Karpas-422 (cell line): ENCODE results near the gene SIGLEC7. TPM values are rescaled to one million over a fixed set of nuclear protein-coding genes. Genes with fewer than 3 reads are reported as not detected.

ENCODE experiments used
- DNase-seq: peaks from one replicate; pipeline ENCODE4 v3.0.0-alpha.2; 2015
- H2AFZ ChIP-seq: fragments of 200-600 bp; sonication (generic); 2 replicates; pipeline ENCODE4 v1.6.1; 2014; ENCODE audit warnings: antibody characterized with exemption, low read length, mixed read lengths
- H3K27ac ChIP-seq: fragments of 200-600 bp; sonication (generic); 2 replicates; pipeline ENCODE4 v1.5.1; 2014; ENCODE audit warnings: mild to moderate bottlenecking, low read length, moderate library complexity
- H3K27me3 ChIP-seq: fragments of 200-600 bp; sonication (generic); 2 replicates; pipeline ENCODE4 v1.6.1; 2014; ENCODE audit warnings: low read length, mixed read lengths
- H3K36me3 ChIP-seq: fragments of 200-600 bp; sonication (generic); 2 replicates; pipeline ENCODE4 v1.6.1; 2014; ENCODE audit warnings: low read length, mixed read lengths; ENCODE audit not compliant: insufficient read depth
- H3K4me1 ChIP-seq: fragments of 200-600 bp; sonication (generic); 2 replicates; pipeline ENCODE4 v1.6.1; 2014; ENCODE audit warnings: mild to moderate bottlenecking, low read length, mixed read lengths
- H3K4me2 ChIP-seq: fragments of 200-600 bp; sonication (generic); 2 replicates; pipeline ENCODE4 v1.6.1; 2014; ENCODE audit warnings: low read length, low read depth, mild to moderate bottlenecking; ENCODE audit not compliant: poor library complexity, severe bottlenecking
- H3K4me3 ChIP-seq: fragments of 200-600 bp; sonication (generic); 2 replicates; pipeline ENCODE4 v1.5.1; 2014; ENCODE audit warnings: mild to moderate bottlenecking, antibody characterized with exemption, low read length, mixed read lengths
- H3K79me2 ChIP-seq: fragments of 200-600 bp; sonication (generic); 2 replicates; pipeline ENCODE4 v1.6.1; 2014; ENCODE audit warnings: mild to moderate bottlenecking, low read length, mixed read lengths
- H3K9ac ChIP-seq: fragments of 200-600 bp; sonication (generic); 2 replicates; pipeline ENCODE4 v1.6.0; 2014; ENCODE audit warnings: low read length
- H3K9me2 ChIP-seq: fragments of 200-600 bp; sonication (generic), shearing (Covaris generic); replicated peaks from 2 replicates; pipeline ENCODE4 v1.6.0; 2014; ENCODE audit warnings: mild to moderate bottlenecking, low read length, moderate library complexity; ENCODE audit not compliant: insufficient read depth
- H3K9me3 ChIP-seq: fragments of 300-700, 200-600 bp; sonication (generic); 2 replicates; pipeline ENCODE4 v1.6.1; 2014; ENCODE audit warnings: low read length, mixed read lengths
- H4K20me1 ChIP-seq: fragments of 200-600 bp; sonication (generic); 2 replicates; pipeline ENCODE4 v1.6.1; 2014; ENCODE audit warnings: mild to moderate bottlenecking, antibody characterized with exemption, low read length, low read depth; ENCODE audit not compliant: insufficient read depth
- total RNA-seq: library from RNA; depleted of rRNA; stranded (reverse); fragments of >200 nt; shearing (Covaris generic); gene quantifications from 2 replicates; pipeline ENCODE4 v1.2.3, GENCODE V29; 2014; ENCODE audit warnings: low replicate concordance

The SIGLEC7 gene
- total RNA-seq, 1 experiment from 2014 or later: not detected

- Histone ChIP-seq H3K36me3 (no peaks in the 10 kb centered on the region), H3K4me3 (no peak overlapping the region), H2AFZ (no peak overlapping the region), H3K4me2 (no peak overlapping the region), H3K4me1 (peaks cover 11% of the 10 kb centered on the region), H3K9me3 (no peaks in the 10 kb centered on the region), H3K79me2 (no peaks in the 10 kb centered on the region), H3K9me2 (no peaks in the 10 kb centered on the region), H4K20me1 (no peaks in the 10 kb centered on the region; the same call in 1 of the 2 replicates), H3K27ac (no peak overlapping the region), H3K27me3 (no peaks in the 10 kb centered on the region), H3K9ac (no peak overlapping the region)
- DNase-seq: no peak
Measured at GRCh38 chr19:51120160-51120559, 21.9 kb upstream of the SIGLEC7 start.

- no peak overlapping the region for H2AFZ ChIP-seq
- no peak overlapping the region for H3K27ac ChIP-seq
- no peak overlapping the region for H3K9ac ChIP-seq
- no peaks in the 10 kb centered on the region; the same call in 1 of the 2 replicates for H4K20me1 ChIP-seq
- no peak overlapping the region for H3K4me2 ChIP-seq
- no peaks in the 10 kb centered on the region for H3K9me2 ChIP-seq
- H3K36me3 ChIP-seq: no peaks in the 10 kb centered on the region
- H3K4me3 ChIP-seq: no peak overlapping the region
- H3K4me1 ChIP-seq: peaks cover 11% of the 10 kb centered on the region
- no peaks in the 10 kb centered on the region for H3K9me3 ChIP-seq
- H3K27me3 ChIP-seq: no peaks in the 10 kb centered on the region
- DNase-seq: no peak
- no peaks in the 10 kb centered on the region for H3K79me2 ChIP-seq
Measured at GRCh38 chr19:51121257-51121656, 20.8 kb upstream of the SIGLEC7 start.

DNA sequence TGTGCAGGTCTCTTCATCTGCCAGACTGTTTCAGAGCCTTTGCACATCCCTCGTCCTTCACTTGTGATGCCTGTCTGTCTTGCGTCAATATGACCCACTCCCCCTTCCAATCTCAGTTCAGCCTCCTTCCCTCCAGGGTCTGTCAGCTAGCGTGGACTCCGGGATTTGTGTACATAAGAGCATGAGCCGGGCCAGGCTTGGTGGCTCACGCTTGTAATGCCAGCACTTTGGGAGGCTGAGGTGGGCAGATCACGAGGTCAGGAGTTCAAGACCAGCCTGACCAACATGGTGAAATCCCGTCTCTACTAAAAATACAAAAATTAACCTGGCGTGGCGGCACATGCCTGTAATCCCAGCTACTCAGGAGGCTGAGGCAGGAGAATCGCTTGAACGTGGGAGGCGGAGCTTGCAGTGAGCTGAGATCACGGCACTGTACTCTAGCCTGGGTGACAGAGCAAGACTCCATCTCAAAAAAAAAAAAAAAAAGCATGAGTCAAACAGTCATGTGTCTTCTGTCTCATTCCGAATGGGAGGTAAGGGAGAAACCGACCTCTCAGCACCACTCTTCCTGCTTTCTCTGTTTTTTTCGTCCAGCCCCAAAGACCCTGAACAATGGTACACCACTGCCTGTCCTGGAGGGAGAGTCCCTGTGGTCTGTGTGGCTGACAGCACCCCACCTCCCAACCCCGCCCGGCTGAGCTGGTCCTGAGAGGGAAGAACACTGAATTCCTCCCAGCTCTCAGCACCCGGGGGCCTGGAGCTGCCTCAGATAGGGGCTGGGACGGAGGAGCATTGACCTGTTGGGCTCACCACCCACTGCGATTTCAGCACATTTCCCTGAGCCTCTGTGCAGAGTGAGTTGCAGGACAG is 19.8 kb upstream of the SIGLEC7 start:
- Histone ChIP-seq H3K4me1 (peaks cover 11% of the 10 kb centered on the region), H3K4me2 (no peak overlapping the region), H2AFZ (no peak overlapping the region), H3K9ac (no peak overlapping the region), H3K79me2 (no peaks in the 10 kb centered on the region), H3K27ac (no peak overlapping the region), H3K27me3 (no peaks in the 10 kb centered on the region), H3K9me2 (no peaks in the 10 kb centered on the region), H3K9me3 (no peaks in the 10 kb centered on the region), H4K20me1 (no peaks in the 10 kb centered on the region; the same call in 1 of the 2 replicates), H3K36me3 (no peaks in the 10 kb centered on the region), H3K4me3 (no peak overlapping the region)
- no peak for DNase-seq

GRCh38 chr19:51123381-51123800 is 18.7 kb upstream of the SIGLEC7 start:
- Histone ChIP-seq H3K4me1 (peaks cover 11% of the 10 kb centered on the region), H3K4me2 (no peak overlapping the region), H3K27ac (no peak overlapping the region), H3K9me2 (no peaks in the 10 kb centered on the region), H3K79me2 (no peaks in the 10 kb centered on the region), H3K9me3 (no peaks in the 10 kb centered on the region), H3K4me3 (no peak overlapping the region), H3K36me3 (no peaks in the 10 kb centered on the region), H3K27me3 (no peaks in the 10 kb centered on the region), H2AFZ (peak overlapping the region; percentile 31), H4K20me1 (no peaks in the 10 kb centered on the region; the same call in 1 of the 2 replicates), H3K9ac (peak overlapping the region; percentile 32; the same call in 1 of the 2 replicates)
- peak; percentile 60 for DNase-seq

- no peaks in the 10 kb centered on the region; the same call in 1 of the 2 replicates for H4K20me1 ChIP-seq
- no peaks in the 10 kb centered on the region for H3K9me2 ChIP-seq
- no peak overlapping the region for H3K27ac ChIP-seq
- peak overlapping the region; percentile 32; the same call in 1 of the 2 replicates for H3K9ac ChIP-seq
- DNase-seq: no peak
- no peak overlapping the region for H3K4me2 ChIP-seq
- no peak overlapping the region for H3K4me3 ChIP-seq
- no peaks in the 10 kb centered on the region for H3K79me2 ChIP-seq
- H3K36me3 ChIP-seq: no peaks in the 10 kb centered on the region
- H3K4me1 ChIP-seq: peaks cover 11% of the 10 kb centered on the region
- no peaks in the 10 kb centered on the region for H3K27me3 ChIP-seq
- H3K9me3 ChIP-seq: no peaks in the 10 kb centered on the region
- H2AFZ ChIP-seq: peak overlapping the region; percentile 31; the same call in 1 of the 2 replicates
Measured at GRCh38 chr19:51123802-51124201, 18.3 kb upstream of the SIGLEC7 start.

DNA sequence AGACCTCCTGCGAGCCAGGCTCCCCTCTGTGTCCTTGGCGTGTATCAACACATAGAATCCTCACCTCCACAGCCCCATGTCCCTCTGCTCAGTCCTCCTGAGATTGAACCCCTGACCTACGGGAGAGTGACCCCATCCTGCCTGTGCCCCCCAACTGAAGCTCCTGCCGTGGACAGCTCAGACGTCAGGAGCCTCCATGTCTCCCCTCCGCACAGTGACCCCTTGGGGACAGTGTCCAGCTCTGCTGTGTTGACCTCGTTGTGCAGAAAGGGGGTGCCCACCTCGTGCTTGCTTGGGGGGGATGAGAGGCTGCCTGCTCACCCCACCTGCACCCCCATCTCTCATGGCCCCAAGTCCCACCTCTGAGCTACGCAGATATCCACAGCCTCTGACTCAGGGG is 17.9 kb upstream of the SIGLEC7 start:
- H3K4me1 ChIP-seq: peaks cover 11% of the 10 kb centered on the region
- no peaks in the 10 kb centered on the region for H3K27me3 ChIP-seq
- H3K9ac ChIP-seq: no peak overlapping the region; the same call in 1 of the 2 replicates
- no peaks in the 10 kb centered on the region for H3K9me2 ChIP-seq
- H3K79me2 ChIP-seq: no peaks in the 10 kb centered on the region
- H3K4me3 ChIP-seq: no peak overlapping the region
- H2AFZ ChIP-seq: no peak overlapping the region
- no peak overlapping the region for H3K4me2 ChIP-seq
- DNase-seq: no peak
- H3K9me3 ChIP-seq: no peaks in the 10 kb centered on the region
- H4K20me1 ChIP-seq: no peaks in the 10 kb centered on the region; the same call in 1 of the 2 replicates
- no peak overlapping the region for H3K27ac ChIP-seq
- H3K36me3 ChIP-seq: no peaks in the 10 kb centered on the region

DNA sequence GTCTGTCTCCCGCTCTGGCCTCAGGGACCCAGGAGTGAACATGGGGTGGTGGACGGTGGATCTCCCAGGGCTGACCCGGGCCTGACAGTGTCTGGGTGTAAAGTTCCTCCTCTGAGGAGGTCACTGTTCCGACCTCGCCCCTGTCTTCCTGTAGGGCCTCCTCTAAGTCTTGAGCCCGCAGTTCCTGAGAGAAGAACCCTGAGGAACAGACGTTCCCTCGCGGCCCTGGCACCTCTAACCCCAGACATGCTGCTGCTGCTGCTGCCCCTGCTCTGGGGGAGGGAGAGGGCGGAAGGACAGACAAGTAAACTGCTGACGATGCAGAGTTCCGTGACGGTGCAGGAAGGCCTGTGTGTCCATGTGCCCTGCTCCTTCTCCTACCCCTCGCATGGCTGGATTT is 17.4 kb upstream of the SIGLEC7 start, which contains the start of gene SIGLEC9:
Gene SIGLEC9 (plus strand): TSS at position 178 of the 400 bp plus-strand sequence. CDS start 69 bp downstream, at position 247.
- H3K36me3 ChIP-seq: no peaks in the 10 kb centered on the region
- no peaks in the 10 kb centered on the region; the same call in 1 of the 2 replicates for H4K20me1 ChIP-seq
- H3K4me1 ChIP-seq: peaks cover 11% of the 10 kb centered on the region
- H3K79me2 ChIP-seq: no peaks in the 10 kb centered on the region
- no peak within 1 kb of the TSS for H3K27ac ChIP-seq
- no peak for DNase-seq
- peak within 1 kb of the TSS; percentile 32; the same call in 1 of the 2 replicates for H3K9ac ChIP-seq
- no peaks in the 10 kb centered on the region for H3K27me3 ChIP-seq
- H3K4me2 ChIP-seq: no peak within 1 kb of the TSS
- H2AFZ ChIP-seq: peak within 1 kb of the TSS; percentile 31; the same call in 1 of the 2 replicates
- H3K9me2 ChIP-seq: no peaks in the 10 kb centered on the region
- no peak within 1 kb of the TSS for H3K4me3 ChIP-seq
- no peaks in the 10 kb centered on the region for H3K9me3 ChIP-seq

DNA sequence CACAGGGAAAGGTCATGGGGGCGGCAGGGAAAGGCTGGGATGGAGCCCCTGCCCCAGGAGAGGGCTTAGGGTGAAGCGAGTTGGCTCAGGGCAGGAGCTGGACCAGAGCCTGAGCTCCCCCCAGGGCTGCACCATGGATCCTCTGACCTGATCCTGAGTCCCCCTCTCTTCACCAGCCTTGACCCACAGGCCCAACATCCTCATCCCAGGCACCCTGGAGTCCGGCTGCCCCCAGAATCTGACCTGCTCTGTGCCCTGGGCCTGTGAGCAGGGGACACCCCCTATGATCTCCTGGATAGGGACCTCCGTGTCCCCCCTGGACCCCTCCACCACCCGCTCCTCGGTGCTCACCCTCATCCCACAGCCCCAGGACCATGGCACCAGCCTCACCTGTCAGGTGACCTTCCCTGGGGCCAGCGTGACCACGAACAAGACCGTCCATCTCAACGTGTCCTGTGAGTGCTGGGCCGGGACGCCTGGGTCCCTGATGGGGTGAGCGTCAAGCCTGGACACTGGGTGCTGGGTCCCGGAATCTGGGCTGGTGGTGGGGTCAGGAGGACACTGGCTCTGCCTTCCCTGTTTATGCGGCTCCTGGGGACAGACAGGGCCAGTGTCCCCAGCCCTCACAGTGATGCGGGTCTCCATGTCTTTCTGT is 16.6 kb upstream of the SIGLEC7 start:
- Histone ChIP-seq H3K27ac (no peak overlapping the region), H3K4me2 (no peak overlapping the region), H3K36me3 (no peaks in the 10 kb centered on the region), H3K9me3 (no peaks in the 10 kb centered on the region), H3K9ac (no peak overlapping the region), H4K20me1 (no peaks in the 10 kb centered on the region; the same call in 1 of the 2 replicates), H2AFZ (no peak overlapping the region), H3K9me2 (no peaks in the 10 kb centered on the region), H3K4me1 (peaks cover 11% of the 10 kb centered on the region), H3K79me2 (no peaks in the 10 kb centered on the region), H3K27me3 (no peaks in the 10 kb centered on the region), H3K4me3 (no peak overlapping the region)
- no peak for DNase-seq
